ENCODE measurements around the gene PDIA5.

Gene PDIA5

DNA sequence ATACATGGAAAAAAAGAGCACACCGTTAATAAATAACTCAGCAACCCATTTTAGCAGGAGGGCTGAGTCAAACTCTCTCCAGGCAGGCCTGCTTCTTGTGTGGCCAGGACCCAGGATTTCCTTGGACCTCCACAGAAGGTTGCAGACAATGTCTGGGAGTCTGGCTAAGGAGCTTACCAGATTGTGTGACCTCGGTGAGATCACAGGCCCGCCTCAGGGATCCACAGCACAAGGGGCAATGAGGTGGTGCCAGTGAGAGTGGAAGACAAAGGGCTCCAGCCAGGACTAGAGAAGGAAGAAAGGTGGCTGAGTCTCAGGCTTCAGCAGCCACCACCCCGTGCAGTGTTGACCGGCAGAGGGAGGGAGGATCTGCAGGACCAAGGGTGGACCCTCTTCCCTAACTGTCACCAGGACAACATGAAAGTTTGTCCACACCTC, 102.7 kb downstream of the PDIA5 start:
- DNase-seq (ENCODE audit: low read depth in 2 of 2), result no peak

- DNase-seq (ENCODE audit: low read depth in 2 of 2), result no peak
Measured at GRCh38 chr3:123169930-123170329, 103.1 kb downstream of the PDIA5 start.

DNA sequence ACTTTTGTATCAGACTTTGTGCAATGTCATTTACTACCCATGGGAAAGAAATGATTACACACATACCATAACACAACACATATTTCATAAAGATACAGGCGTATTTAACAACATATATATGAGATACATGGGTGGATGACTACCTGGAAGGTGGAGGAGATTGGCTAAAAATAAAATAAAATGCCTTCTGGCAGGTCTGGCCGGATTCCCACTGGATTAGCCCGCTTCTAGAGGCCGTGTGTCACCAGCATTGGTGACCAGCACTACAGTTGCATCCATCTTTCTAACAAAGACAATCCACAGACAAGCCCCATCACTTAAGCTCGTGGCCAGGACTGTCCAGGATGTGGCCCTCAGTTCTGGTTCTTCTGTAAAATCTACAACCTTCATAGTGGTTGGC, 114.0 kb downstream of the PDIA5 start:
- no peak for DNase-seq (ENCODE audit: low read depth in 2 of 2)

DNA sequence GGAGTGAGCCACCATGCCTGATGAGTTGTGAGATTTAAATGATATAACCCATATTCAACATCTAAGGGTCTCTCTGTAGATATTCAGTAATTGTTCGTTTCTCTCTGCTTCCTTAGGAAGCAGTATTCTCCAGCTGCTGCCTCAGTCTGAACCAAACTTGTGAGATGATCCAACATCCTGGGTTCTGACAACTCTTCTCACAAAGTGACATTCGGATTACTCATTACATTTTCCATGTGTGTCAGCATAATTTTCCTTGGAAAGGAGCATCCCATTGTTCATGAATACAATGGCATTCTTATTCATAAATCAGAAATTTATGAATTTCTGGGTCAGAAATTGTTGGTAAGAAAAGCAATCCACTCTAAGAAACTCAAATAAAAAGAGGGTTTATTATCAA, 119.9 kb downstream of the PDIA5 start:
- DNase-seq (ENCODE audit: low read depth in 2 of 2), result no peak

- DNase-seq (ENCODE audit: low read depth in 2 of 2), result no peak
Measured at GRCh38 chr3:123188058-123188457, 121.2 kb downstream of the PDIA5 start.

GRCh38 chr3:123193448-123194101, 126.8 kb downstream of the PDIA5 start:
- DNase-seq (ENCODE audit: low read depth in 2 of 2), result no peak

DNA sequence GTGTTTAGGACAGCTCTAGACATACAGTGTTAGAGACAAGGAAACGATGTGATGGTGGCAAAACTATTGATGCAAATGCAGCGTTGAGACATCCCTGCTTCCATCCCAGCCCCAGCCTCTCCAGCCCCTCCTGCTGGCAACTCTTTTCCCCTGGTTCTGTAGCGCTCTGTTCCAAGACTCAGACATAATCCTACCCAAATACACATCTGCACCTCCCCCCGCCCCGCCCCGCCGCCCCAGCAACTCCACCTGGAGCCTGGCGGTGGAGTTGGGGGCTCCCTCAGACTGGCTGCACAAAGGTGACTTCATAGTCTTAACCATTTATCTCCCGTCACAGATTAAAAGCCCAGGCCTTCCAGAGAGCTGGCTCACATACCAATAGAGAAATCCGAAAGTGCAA, 127.7 kb downstream of the PDIA5 start:
- no peak for DNase-seq (ENCODE audit: low read depth in 2 of 2)

- DNase-seq (ENCODE audit: low read depth in 2 of 2), result no peak
Measured at GRCh38 chr3:123198372-123198771, 131.5 kb downstream of the PDIA5 start.

DNA sequence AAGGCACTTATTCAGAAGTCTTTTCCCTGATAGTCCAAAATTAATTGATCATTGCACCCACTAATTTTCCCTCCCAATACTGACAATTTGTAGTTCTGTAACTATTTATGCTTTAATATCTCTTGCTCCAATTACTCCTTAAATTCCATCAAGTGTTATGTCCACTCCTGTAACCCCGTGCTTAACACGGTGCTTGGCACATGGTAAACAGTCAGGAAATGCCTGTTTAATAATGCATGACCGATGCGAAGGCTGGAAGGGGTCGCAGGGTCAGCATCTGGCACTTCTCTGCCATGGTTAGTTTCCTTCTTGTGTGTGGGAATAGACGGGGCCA, 134.4 kb downstream of the PDIA5 start:
- DNase-seq (ENCODE audit: low read depth in 2 of 2), result no peak

DNA sequence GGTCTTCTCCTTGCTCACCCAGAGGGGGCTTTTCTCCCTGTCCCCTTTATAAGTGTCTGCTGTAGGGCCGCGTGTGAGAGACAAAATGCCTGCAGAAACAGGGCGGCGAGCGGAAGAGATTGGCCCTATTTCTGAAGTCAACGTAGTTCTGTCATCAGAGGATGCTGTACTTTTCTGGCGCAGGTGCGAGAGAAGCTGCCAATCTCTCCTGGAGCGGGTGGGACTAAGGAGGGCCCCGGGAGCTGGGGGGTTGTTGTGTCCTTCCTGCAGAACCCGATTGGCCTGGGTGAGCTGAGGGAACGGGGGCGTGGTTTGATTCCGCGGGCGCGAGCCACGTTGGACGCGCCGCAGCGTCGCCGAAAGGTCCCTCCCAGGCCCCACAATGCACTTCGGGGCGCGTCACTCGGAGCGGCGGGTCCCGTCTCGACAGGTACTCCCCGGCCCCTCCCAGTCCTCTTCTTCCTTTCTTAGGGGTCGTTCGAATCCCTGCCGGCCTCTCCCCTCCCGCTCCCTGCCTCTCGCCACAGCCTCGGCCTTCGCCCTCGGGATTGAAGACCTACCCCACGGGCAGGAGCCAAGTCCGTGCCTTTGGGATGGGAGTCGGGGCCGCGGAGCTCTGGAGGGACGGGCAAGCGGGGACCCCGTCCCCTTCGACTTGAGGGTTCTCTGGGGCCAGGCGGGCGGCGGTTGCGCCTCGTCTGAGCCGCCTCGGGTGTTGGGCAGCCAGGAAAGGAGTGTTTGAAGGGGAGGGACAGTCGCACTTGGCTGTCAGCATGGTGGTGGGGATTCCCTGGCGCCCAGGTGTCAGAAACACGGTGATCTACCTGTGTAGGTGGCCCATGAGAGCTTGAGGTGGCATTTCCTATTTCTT, 135.0 kb downstream of the PDIA5 start, which contains the start of gene SEC22A:
SEC22A (plus strand) TSS at position 387 of the 871 bp plus-strand sequence. CDS start 7,275 bp downstream, outside the sequence.
- DNase-seq (ENCODE audit: low read depth in 2 of 2), result peak; percentile 83 to 92

DNA sequence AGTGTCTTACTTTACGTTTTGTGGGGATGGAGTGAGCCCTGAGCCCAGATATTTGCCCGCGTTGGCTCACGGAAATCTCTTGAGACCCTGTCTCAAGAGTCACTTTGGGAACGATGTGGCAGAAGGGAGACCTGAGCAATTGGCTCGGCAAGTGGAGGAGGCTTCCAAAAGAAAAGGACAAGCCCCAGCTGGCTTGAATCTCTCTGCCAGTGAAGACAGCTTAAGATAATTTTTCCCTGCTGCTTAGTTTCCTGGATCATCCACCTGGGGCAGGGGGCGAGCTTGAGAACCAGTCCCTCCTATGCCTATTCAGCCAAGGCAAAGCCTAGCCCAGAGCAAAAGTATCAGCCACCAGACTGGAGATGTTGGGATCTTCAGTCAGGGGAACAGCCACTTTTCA, 135.6 kb downstream of the PDIA5 start:
- no peak for DNase-seq (ENCODE audit: low read depth in 2 of 2)
